GM12878 (cell line): ENCODE data around the gene CTSC. TPM values are rescaled to one million over a fixed set of nuclear protein-coding genes. Genes with fewer than 3 reads are reported as not detected.
A peak's percentile ranks its signal among the peaks of the same experiment; 100 is the strongest.

Source experiments
- ASH2L ChIP-seq: fragments of 300-600, 200-600 bp; sonication (generic); IDR thresholded peaks from 2 replicates; pipeline ENCODE4 v1.6.1; 2017; ENCODE audit warnings: low read depth, mild to moderate bottlenecking, borderline replicate concordance
- BHLHE40 ChIP-seq, 2 experiments: fragments of 450-650 bp in 1 of 2; IDR thresholded peaks; 2 replicates each; pipeline ENCODE4 v1.6.1; 2011 to 2017; ENCODE audit warnings: low read depth in 2 of 2, borderline replicate concordance in 1 of 2, improper control_type of control experiment in 1 of 2, low read length in 1 of 2, mild to moderate bottlenecking in 1 of 2
- BRCA1 ChIP-seq: IDR thresholded peaks from 2 replicates; pipeline ENCODE4 v1.6.1; 2011; ENCODE audit warnings: low read depth, low read length, improper control_type of control experiment
- FOS ChIP-seq: IDR thresholded peaks from 3 replicates; pipeline ENCODE4 v1.6.1; 2011; ENCODE audit warnings: borderline replicate concordance; ENCODE audit not compliant: insufficient read length; ENCODE audit errors: extremely low read depth
- MTA2 ChIP-seq: fragments of 450-650 bp; IDR thresholded peaks from 2 replicates; pipeline ENCODE4 v1.6.1; 2016; ENCODE audit warnings: low read depth, mild to moderate bottlenecking, moderate library complexity
- MXI1 ChIP-seq: fragments of 150-350 bp; IDR thresholded peaks from 2 replicates; pipeline ENCODE4 v1.6.1; 2011; ENCODE audit warnings: low read depth, mild to moderate bottlenecking, inconsistent platforms, low read length, improper control_type of control experiment
- NFYA ChIP-seq: IDR thresholded peaks from 2 replicates; pipeline ENCODE4 v1.6.1; 2011; ENCODE audit warnings: low read depth, mild to moderate bottlenecking, low read length, improper control_type of control experiment, borderline replicate concordance
- PAX5 ChIP-seq: IDR thresholded peaks from 2 replicates; pipeline ENCODE4 v1.6.1; 2011; ENCODE audit warnings: low read depth, low read length, borderline replicate concordance
- PAX8 ChIP-seq: fragments of 450-650 bp; IDR thresholded peaks from 2 replicates; pipeline ENCODE4 v1.6.1; 2017; ENCODE audit warnings: mild to moderate bottlenecking, moderate library complexity
- POLR2A ChIP-seq: IDR thresholded peaks from 2 replicates; pipeline ENCODE4 v1.6.1; 2011; ENCODE audit warnings: low read depth, mild to moderate bottlenecking, low read length
- POLR2AphosphoS5 ChIP-seq: IDR thresholded peaks from 2 replicates; pipeline ENCODE4 v1.6.1; 2011; ENCODE audit warnings: mild to moderate bottlenecking, low read length, inconsistent platforms
- RAD21 ChIP-seq: IDR thresholded peaks from 2 replicates; pipeline ENCODE4 v1.6.1; 2011; ENCODE audit warnings: mild to moderate bottlenecking, low read depth, low read length, moderate library complexity; ENCODE audit not compliant: insufficient read depth
- SUPT20H ChIP-seq: IDR thresholded peaks from 2 replicates; pipeline ENCODE4 v1.6.1; 2011; ENCODE audit warnings: low read depth, mild to moderate bottlenecking, low read length, moderate library complexity, borderline replicate concordance; ENCODE audit not compliant: control insufficient read depth
- TARDBP ChIP-seq: IDR thresholded peaks from 2 replicates; pipeline ENCODE4 v1.6.1; 2016; ENCODE audit warnings: borderline replicate concordance
- ZNF24 ChIP-seq: fragments of 450-650 bp; IDR thresholded peaks from 2 replicates; pipeline ENCODE4 v1.6.1; 2017; ENCODE audit warnings: antibody characterized with exemption, mild to moderate bottlenecking
- polyA plus RNA-seq, 11 experiments: library from polyadenylated mRNA; depleted of rRNA in 4 of 11; unstranded in 6 of 11; stranded (reverse) in 5 of 11; fragments of >200 nt; fragmentation: Nextera tagmentation in 4 of 11; fragmentation: Illumina TruSeq in 1 of 11; extraction: Ambion mirVana in 4 of 11; extraction: Trizol in 1 of 11; gene quantifications; 1 replicate in 1 of 11; 2 replicates in 10 of 11; pipeline versions ENCODE4 v1.2.1 to v1.2.3, GENCODE V29; 2011 to 2016; ENCODE audit warnings: inconsistent platforms in 2 of 11, missing spikeins in 2 of 11, low read depth in 1 of 11
- total RNA-seq, 4 experiments: library from RNA; depleted of rRNA in 3 of 4; stranded (reverse); fragments of >200 nt in 3 of 4; fragmentation: Illumina TruSeq in 1 of 4; extraction: Trizol in 1 of 4; gene quantifications; 2 replicates each; pipeline versions ENCODE4 v1.2.1 to v1.2.3, GENCODE V29; 2013 to 2021
- TF ChIP-seq, protein P1 (sequence below): fragments of 150-350 bp; IDR thresholded peaks from 2 replicates; pipeline ENCODE4 v1.6.1; 2014; ENCODE audit warnings: mild to moderate bottlenecking, low read depth, low read length
- TF ChIP-seq, protein P2 (sequence below): IDR thresholded peaks from 2 replicates; pipeline ENCODE4 v1.6.1; 2012; ENCODE audit warnings: mild to moderate bottlenecking, low read depth, low read length
- TF ChIP-seq, protein P3 (sequence below): fragments of 450-650 bp; formaldehyde crosslinking; IDR thresholded peaks from 2 replicates; pipeline ENCODE4 v1.5.0; 2022; ENCODE audit warnings: mild to moderate bottlenecking, missing genetic modification characterization
- TF ChIP-seq, protein P4 (sequence below): fragments of 450-650 bp; IDR thresholded peaks from 2 replicates; pipeline ENCODE4 v1.6.1; 2014; ENCODE audit warnings: mild to moderate bottlenecking

CTSC gene
- total and polyA plus RNA-seq, 10 of the 15 experiments (the other 5 are each of a cell fraction or from before 2014, with no cell fraction given), result 289 to 1,123 (median 430) TPM

- TF ChIP-seq, protein P1, sequence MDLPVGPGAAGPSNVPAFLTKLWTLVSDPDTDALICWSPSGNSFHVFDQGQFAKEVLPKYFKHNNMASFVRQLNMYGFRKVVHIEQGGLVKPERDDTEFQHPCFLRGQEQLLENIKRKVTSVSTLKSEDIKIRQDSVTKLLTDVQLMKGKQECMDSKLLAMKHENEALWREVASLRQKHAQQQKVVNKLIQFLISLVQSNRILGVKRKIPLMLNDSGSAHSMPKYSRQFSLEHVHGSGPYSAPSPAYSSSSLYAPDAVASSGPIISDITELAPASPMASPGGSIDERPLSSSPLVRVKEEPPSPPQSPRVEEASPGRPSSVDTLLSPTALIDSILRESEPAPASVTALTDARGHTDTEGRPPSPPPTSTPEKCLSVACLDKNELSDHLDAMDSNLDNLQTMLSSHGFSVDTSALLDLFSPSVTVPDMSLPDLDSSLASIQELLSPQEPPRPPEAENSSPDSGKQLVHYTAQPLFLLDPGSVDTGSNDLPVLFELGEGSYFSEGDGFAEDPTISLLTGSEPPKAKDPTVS, result no peak
- TF ChIP-seq MXI1, result no peak
- peak; percentile 73; the same call in 1 of the 2 replicates for TF ChIP-seq PAX8
- 0 out of 2 replicates have a peak, but pooled peaks have one; percentile 39 for TF ChIP-seq TARDBP
- TF ChIP-seq FOS, result no peak
- no peak for TF ChIP-seq NFYA
- peak; percentile 84 for TF ChIP-seq ZNF24
- no peak for TF ChIP-seq BRCA1
- peak; percentile 97 for TF ChIP-seq MTA2
- no peak for TF ChIP-seq POLR2A
- TF ChIP-seq RAD21, result no peak
- TF ChIP-seq, protein P2, sequence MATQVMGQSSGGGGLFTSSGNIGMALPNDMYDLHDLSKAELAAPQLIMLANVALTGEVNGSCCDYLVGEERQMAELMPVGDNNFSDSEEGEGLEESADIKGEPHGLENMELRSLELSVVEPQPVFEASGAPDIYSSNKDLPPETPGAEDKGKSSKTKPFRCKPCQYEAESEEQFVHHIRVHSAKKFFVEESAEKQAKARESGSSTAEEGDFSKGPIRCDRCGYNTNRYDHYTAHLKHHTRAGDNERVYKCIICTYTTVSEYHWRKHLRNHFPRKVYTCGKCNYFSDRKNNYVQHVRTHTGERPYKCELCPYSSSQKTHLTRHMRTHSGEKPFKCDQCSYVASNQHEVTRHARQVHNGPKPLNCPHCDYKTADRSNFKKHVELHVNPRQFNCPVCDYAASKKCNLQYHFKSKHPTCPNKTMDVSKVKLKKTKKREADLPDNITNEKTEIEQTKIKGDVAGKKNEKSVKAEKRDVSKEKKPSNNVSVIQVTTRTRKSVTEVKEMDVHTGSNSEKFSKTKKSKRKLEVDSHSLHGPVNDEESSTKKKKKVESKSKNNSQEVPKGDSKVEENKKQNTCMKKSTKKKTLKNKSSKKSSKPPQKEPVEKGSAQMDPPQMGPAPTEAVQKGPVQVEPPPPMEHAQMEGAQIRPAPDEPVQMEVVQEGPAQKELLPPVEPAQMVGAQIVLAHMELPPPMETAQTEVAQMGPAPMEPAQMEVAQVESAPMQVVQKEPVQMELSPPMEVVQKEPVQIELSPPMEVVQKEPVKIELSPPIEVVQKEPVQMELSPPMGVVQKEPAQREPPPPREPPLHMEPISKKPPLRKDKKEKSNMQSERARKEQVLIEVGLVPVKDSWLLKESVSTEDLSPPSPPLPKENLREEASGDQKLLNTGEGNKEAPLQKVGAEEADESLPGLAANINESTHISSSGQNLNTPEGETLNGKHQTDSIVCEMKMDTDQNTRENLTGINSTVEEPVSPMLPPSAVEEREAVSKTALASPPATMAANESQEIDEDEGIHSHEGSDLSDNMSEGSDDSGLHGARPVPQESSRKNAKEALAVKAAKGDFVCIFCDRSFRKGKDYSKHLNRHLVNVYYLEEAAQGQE, result no peak
- TF ChIP-seq POLR2AphosphoS5, result peak; percentile 51; the same call in 1 of the 2 replicates
- TF ChIP-seq, protein P3, sequence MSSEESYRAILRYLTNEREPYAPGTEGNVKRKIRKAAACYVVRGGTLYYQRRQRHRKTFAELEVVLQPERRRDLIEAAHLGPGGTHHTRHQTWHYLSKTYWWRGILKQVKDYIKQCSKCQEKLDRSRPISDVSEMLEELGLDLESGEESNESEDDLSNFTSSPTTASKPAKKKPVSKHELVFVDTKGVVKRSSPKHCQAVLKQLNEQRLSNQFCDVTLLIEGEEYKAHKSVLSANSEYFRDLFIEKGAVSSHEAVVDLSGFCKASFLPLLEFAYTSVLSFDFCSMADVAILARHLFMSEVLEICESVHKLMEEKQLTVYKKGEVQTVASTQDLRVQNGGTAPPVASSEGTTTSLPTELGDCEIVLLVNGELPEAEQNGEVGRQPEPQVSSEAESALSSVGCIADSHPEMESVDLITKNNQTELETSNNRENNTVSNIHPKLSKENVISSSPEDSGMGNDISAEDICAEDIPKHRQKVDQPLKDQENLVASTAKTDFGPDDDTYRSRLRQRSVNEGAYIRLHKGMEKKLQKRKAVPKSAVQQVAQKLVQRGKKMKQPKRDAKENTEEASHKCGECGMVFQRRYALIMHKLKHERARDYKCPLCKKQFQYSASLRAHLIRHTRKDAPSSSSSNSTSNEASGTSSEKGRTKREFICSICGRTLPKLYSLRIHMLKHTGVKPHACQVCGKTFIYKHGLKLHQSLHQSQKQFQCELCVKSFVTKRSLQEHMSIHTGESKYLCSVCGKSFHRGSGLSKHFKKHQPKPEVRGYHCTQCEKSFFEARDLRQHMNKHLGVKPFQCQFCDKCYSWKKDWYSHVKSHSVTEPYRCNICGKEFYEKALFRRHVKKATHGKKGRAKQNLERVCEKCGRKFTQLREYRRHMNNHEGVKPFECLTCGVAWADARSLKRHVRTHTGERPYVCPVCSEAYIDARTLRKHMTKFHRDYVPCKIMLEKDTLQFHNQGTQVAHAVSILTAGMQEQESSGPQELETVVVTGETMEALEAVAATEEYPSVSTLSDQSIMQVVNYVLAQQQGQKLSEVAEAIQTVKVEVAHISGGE, result no peak
- TF ChIP-seq, protein P4, sequence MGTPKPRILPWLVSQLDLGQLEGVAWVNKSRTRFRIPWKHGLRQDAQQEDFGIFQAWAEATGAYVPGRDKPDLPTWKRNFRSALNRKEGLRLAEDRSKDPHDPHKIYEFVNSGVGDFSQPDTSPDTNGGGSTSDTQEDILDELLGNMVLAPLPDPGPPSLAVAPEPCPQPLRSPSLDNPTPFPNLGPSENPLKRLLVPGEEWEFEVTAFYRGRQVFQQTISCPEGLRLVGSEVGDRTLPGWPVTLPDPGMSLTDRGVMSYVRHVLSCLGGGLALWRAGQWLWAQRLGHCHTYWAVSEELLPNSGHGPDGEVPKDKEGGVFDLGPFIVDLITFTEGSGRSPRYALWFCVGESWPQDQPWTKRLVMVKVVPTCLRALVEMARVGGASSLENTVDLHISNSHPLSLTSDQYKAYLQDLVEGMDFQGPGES, result no peak
- TF ChIP-seq BHLHE40 (IDR thresholded peaks at IDR 0.05; ENCODE audit: borderline replicate concordance in 1 of 2, low read depth in 2 of 2, low read length in 1 of 2), result peak; percentile 82
- TF ChIP-seq ASH2L, result no peak
- no peak for TF ChIP-seq SUPT20H
- peak; percentile 75; the same call in 1 of the 2 replicates for TF ChIP-seq PAX5
Measured at GRCh38 chr11:88301488-88302140, 35.9 kb downstream of the CTSC start (continued).
